Left colon (tissue), 2 donors: ENCODE measurements around the gene DOCK6. TPM values are rescaled to one million over a fixed set of nuclear protein-coding genes. Genes with fewer than 3 reads are reported as not detected.
"Not testable (repeated sequence)": the region's sequence is repeated elsewhere in the genome, so short reads cannot be mapped to it uniquely, and the experiment has no call there.

Source experiments
- ATAC-seq: fragments of 200-7000 bp; cut with Tn5 transposase; one replicate; pipeline ENCODE4 v1.9.1; 2020; ENCODE audit warnings: mild to moderate bottlenecking, moderate library complexity
- DNase-seq, 2 donors: peaks; one replicate each; pipeline ENCODE4 v3.0.0-alpha.2; 2020
- intact Hi-C, 2 donors: fragments of 100-400 bp; cut with DNase I in 1 of 2; cut with micrococcal nuclease in 1 of 2; formaldehyde crosslinking; loops; one replicate each; pipeline versions ENCODE4 v1.11.2 to v1.14.0; 2022; cut with DNase I, micrococcal nuclease
- total RNA-seq, 2 donors: library from RNA; stranded (reverse); fragmentation: NEBNext Ultra II Directional; extraction: Animal tissue kit (Norgen Biotek cat#: 25700); gene quantifications; one replicate each; pipeline ENCODE4 v1.2.1, GENCODE V29; 2021
- donor health status: DM: no; HTN: no; CAD: no.
- donor health status: DM: yes; HTN: yes; CAD: no.

DOCK6 gene
- total RNA-seq, 2 donors from 2014 or later = 64.7 to 77.6 TPM

DNA sequence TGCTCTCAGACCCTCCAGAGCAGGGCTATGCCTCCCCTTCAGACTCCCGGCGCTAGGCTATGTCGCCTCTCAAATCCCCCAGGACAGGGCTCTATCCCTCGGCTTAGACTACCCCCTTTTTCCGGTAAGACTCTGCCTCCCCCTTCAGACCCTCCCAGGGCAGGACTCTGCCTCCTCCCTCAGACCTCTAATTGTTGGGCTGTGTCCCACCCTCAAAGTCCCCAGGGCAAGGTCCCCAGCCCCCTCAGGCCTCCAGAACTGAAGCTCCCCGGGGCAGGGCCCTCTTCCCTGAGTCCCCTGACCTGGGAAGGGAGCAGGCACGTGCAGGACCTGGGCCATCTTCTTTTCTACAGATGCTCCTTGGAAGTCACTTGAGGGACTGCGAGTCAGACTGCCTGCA is 68.2 kb downstream of the DOCK6 start:
- ATAC-seq (no peak), DNase-seq (no peak)
- intact Hi-C loops = no loop called here

DNA sequence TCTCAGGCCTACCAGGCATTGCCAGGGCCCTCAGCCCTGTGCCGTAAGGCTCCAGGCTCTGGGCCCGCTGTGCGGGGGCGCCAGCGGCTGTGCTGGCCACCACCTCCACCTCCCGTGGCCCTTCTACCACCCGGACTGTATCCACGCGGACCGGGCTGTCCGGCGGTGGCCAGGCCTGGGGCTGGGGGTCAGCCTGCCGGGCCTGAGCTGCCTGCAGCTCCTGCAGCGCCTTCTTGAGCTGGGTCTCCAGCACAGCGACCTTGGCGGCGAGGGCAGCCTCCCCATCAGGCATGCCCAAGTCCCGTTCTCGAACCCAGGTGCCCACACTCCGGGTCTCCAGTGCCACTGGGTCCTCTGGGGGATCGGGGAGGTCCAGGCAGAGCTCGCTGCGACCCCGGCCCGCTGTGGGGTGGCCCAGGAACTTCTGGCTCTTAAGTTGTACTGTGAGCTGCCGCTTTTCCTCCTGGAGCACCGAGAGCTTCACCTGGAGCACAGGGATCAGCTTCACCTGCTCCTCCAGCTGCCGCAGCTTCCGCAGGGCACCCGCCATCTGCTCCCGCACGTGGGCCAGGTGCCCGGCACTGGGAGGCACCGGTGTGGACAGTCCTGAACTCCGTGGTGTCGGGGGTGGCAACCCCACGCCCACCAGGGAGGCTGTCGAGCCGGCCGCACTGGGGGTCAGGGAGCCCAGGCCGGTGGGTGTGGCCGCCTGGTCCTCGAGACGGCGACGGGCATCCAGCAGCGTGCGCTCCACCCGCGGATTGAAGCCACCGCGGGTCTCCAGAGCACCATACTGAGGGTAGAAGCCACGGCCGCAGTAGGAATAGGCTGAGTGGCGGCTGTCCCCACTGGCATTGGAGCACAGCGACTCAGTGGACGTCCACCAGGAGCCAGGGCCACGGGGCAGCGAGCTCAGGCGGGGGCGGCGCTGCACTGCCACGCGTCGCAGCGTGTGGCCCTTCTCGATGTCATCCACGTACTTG is 69.1 kb downstream of the DOCK6 start:
- intact Hi-C loops = no loop called here
- ATAC-seq = no peak
- DNase-seq = no peak

DNA sequence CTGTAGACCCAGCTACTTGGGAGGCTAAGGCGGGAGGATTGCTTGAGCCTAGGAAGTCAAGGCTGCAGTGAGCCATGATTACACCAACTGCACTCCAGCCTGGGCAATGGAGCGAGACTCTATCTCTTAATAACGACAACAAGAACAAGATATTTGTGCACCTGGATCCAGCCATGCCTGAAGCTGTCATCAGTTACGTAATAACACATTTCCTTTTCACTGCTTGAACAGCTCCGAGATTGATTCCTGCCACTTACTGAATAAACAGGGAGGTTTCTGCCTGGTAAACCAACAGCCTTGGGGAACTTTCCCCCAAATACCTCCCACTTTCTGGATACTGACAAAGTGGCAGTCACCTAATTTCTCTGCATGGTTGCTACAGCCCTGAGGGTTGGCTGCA is 70.4 kb downstream of the DOCK6 start:
- DNase-seq (no peak), ATAC-seq (no peak)
- intact Hi-C loops = no loop called here

DNA sequence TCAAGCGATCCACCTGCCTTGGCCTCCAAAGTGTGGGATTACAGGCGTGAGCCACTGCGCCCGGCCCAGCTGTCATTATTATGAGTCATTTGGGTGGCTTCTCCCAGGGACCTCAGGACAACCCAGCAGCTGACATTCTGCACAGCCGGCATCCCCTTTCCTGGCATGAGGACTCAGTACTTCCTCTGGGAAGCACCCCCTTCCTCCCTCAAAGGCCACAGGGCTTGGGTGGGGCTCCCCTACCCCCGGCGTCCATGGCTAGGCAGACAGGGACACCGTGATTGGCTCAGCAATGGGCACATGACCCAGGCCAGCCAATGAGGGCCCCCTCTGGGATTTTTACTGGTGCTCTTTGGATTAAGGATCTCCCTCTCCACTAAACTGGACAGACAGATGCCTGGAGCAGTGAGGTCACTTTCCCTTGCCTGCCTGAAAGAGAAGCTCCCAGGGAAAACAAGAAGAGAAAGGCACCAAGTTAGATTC is 71.0 kb downstream of the DOCK6 start:
- peak in 1 of 2 donors; percentile 66 for DNase-seq
- peak; percentile 53 for ATAC-seq
- intact Hi-C loops = no loop called here

DNA sequence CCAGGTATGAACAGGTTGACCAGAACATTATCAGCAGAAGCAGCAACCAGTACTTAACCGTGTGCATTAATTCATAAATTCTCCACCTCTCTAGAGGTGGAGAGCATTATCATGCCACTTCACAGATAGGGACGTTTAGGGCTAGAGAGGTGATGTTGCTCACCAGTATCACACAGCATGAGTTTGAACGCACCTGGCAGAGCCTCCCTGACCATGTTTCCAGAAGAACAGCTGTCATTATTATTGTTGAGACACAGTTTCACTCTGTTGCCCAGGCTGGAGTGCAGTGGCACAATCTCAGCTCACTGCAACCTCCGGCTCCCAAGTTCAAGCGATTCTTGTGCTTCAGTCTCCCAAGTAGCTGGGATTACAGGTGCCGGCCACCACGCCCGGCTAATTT is 71.8 kb downstream of the DOCK6 start:
- DNase-seq (no peak), ATAC-seq (no peak)
- intact Hi-C loops = no loop called here

DNA sequence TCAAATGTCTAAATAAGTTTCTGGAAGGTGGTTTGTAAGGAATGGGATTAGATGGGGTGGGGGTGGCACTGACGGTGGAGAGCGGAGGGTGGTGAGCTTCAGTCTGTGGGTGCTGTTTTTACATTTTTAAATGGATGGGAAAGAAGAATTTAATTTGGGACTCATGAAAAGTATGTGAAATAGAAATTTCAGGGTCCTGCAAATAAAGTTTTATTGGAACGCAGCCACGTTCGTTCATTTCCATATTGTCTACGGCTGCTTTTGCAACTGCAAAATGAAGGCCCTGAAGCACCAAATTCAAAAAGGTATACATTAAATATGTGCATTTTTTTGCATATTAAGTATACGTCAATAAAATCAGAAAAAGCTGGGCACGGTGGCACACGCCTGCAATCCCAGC is 74.9 kb downstream of the DOCK6 start:
- no peak for DNase-seq
- intact Hi-C loops = no loop called here
- ATAC-seq = no peak

DNA sequence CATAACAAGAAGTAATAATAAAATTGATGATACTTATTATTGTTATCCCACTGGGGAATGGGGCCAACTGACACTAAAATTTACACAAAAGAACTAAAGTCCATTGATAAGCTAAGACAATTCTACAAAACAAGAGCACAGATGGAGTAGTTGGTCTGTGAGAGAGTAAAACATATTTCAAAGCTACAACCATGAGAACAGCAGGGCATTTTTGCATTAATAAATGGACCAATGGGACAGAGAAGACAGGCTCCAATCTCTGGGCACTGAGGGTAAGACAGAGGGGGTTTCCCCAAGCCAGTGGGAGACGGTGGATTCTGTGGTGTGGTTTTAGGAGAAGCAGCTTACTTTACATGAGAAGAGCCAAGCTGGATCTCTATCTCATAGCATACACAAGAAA is 79.3 kb downstream of the DOCK6 start:
- intact Hi-C loops = no loop called here
- DNase-seq (no peak), ATAC-seq (no peak)

DNA sequence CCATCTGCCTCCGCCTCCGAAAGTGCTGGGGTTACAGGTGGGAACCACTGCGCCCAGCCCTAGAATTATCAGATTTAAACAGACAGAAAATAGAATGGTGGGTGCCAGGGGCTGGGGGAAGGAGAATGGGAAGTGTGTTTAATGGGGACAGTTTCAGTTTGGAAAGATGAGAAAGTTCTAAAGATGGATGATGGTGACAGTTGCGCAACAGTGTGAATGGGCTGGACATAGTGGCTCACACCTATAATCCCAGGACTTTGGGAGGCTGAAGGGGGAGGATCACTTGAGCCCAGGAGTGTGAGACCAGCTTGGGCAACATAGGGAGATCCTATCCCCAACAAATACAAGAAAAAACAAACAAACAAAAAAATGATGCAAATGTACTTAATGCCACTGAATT is 80.8 kb downstream of the DOCK6 start:
- intact Hi-C loops = no loop called here
- DNase-seq (no peak), ATAC-seq (no peak)

DNA sequence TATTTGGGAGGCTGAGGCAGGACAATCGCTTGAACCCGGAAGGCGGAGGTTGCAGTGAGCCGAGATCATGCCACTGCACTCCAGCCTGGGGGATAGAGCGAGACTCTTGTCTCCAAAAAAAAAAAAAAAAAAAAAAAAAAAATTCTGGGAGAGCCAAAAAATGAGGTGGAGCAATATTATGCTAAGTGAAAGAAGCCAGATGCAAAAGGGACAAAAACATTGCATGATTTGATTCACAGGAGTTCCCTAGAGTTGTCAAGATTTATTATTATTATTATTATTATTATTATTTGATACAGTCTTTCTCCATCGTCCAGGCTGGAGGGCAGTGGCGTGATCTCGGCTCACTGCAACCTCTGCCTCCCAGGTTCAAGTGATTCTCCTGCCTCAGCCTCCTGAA is 81.3 kb downstream of the DOCK6 start:
- intact Hi-C loops = not testable (repeated sequence)

DNA sequence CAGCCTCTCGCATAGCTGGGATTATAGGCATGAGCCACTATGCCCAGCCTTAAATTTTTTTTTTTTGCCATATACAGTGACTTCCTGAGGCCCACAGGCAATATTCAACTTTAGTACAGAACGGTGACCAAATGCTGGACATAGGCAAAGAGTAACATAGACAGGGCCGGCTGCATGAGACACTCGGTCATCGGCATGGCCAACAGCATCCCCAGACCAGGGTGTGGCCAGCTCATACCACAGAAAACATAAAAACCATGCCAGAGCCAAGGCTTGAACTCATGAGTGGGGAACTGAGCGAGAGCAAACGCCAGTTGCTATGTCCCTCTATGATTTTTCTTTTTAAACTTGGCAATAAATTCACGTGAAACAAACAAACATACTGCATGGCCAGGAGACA is 82.0 kb downstream of the DOCK6 start:
- DNase-seq (no peak), ATAC-seq (no peak)
- intact Hi-C loops = no loop called here

More for the DNA sequence above, 81.3 kb downstream of the DOCK6 start:
- DNase-seq, ATAC-seq: not testable (repeated sequence)

DNA sequence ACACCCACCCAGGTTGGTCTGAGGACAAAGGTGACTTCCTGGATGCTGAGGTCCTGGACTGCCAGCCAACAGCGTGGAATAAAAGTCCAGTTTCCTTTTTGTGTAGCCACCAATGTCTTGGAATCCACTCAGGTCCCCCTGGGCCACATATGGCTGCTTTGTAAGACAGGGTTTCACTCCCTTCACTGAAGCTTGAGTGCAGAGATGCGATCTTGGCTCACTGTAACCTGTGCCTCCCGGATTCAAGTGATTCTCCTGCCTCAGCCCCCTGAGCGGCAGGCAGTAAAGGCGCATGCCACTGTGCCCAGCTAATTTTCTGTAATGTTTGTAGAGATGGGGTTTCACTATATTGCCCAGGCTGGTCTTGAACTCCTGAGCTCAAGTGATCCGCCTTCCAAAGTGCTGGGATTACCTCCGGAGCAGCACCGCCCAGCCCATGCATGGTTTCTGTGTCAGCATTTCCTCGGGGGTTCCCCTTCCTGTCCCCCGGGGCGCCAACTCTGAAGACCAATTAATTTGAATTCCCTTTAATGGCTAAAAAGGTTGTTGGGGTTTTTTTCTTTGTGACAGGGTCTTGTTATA is 82.5 kb downstream of the DOCK6 start:
- intact Hi-C loops = no loop called here
- DNase-seq = no peak
- ATAC-seq = peak; percentile 79

DNA sequence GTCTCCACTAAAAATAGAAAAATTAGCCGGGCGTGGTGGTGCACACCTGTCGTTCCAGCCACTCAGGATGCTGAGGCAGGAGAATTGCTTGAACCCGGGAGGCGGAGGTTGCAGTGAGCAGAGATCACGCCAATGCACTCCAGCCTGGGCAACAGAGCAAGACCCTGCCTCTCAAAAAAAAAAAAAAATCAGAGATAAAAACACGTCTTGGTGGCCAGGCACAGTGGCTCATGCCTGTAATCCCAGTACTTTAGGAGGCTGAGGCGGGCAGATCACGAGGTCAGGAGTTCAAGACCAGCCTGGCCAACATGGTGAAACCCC is 83.2 kb downstream of the DOCK6 start:
- ATAC-seq, DNase-seq, intact Hi-C loops: not testable (repeated sequence)

DNA sequence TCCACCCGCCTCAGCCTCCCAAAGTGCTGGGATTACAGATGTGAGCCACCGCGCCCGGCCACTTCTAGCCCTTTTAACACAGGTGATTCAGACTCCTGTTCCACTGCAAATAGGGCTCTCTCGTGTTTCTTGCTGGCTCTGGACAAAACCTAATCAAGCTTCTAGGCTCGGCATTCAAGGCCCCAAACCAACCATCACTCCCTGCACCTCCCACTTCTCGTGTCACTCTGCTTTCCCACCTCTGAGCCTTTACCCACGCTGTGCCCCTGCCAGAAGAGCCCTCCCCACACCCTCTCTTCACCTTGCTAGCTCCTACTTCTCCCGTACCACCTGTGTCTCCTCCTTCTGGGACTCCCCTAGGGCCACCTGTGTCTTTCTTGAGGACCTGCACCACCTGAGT is 84.7 kb downstream of the DOCK6 start:
- intact Hi-C loops = no loop called here
- DNase-seq (no peak), ATAC-seq (no peak)

DNA sequence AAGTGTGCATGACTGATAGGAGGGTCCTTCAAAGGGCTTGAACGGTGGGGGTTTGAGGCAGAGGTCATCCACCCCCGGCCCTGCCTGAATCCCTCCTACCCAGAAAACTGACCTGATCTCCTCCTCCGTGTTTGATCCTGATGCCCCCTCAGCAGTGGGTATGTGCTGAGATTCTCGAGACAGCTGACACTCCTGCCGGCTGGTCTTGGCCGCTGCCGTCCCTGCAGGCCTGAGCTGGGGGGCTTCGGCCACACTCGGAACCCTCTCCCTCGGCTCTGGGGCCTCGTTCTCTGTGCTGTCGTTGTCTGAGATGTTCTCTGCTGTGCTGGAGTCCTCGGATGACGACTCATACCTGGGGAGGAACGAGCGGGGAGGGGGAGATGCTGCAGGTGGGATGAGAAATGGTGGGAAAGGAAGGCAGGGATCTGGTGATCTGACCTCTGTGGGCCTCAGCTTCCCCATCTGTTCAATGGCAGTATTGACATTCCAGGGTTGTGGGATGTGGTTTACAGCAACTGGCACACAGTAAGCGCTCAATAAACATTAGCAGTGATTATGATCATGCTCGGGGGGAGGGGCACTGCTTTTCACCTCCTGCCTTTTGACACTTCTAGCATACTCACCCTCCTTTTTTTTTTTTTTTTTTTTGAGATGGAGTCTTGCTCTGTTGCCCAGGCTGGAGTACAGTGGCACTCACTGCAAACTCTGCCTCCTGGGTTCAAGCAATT is 85.7 kb downstream of the DOCK6 start:
- DNase-seq (no peak), ATAC-seq (no peak)
- intact Hi-C loops = no loop called here

DNA sequence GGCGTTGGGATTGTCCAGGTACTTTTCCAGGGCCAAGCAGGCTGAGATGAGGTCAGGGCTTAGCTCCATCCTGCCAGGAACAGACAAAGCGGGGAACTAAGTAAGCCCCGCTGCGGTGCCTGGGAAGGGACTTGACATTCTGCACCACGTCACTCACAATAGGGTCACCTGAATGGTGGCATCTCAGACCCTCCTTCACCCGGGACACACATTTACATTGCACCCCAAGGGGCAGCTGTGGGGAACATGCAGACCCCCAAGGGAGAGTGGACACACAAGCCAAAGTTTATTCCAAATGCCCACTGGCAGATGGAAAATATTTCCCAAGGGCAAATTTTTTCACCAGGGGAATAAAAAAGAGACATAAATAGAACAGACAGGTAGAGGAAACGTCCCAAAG is 86.4 kb downstream of the DOCK6 start:
- intact Hi-C loops = no loop called here
- no peak for DNase-seq
- no peak for ATAC-seq

DNA sequence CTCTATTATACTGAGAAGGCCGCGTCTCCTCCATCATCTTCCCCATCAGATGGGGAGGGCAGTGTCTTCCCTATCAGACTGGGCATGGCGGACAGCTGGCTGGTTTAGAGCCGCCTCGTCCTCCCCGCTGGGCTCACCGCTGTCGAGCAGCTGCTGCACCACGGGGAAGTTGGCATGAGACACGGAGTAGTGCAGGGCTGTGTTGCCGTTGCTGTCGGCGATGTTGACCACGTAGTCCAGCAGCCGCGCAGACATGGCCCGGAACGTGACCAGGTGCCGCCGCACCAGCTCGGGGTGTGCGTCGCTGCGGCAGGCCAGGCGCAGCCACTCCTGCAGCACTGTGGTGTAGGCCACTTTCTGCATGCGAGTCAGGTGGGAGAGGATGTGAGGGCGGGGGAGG is 88.0 kb downstream of the DOCK6 start:
- no peak for DNase-seq
- intact Hi-C loops = no loop called here
- no peak for ATAC-seq

DNA sequence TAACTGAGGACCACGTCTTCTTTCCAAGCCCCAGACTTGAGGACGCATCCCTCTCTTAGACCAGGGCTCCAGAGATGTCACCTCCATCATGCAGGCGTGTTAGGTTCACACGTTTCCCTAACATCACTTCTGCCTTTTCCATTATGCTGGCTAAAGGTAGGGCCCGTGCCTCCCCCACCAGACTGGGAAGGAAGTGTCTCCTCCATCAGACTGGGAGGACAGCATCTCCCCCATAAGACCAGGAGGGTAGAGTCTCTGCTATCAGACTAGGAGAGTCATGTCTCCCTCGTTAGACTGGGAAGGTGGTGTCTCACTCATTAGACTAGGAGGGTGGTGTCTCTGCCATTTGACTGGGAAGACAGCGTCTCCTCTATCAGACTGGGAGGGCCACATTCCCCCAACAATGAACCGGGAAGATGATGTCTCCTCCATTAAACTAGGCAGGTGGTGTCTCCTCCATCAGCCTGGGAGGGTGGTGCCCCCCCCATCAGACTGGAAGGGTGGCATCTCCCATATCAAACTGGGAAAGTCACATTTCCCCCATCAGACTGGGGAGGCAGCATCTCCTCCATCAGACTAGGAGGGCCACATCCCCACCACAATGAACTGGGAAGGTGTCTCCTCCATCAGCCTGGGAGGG is 88.7 kb downstream of the DOCK6 start:
- intact Hi-C loops = no loop called here
- ATAC-seq = no peak
- no peak for DNase-seq

DNA sequence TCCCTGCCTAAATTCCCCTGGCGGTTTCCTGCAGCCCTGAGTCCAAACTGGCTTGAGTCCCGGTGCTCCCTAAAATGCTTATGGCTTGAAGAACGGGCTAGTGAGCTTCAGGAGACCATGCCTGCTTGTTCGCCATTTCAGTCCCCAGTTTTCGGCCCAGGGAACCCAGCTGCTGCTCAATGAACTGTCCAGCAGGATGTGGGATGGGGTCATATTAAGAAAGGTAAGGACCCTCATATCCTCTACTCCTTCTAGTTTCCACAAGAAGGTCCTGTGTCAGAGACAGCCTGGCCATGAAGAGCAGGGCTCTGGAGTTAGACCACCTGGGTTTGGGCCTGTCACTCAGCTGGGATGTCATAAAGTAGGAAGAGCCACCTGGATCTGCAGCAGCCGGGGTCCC is 89.7 kb downstream of the DOCK6 start:
- intact Hi-C loops = no loop called here
- ATAC-seq (no peak), DNase-seq (no peak)

DNA sequence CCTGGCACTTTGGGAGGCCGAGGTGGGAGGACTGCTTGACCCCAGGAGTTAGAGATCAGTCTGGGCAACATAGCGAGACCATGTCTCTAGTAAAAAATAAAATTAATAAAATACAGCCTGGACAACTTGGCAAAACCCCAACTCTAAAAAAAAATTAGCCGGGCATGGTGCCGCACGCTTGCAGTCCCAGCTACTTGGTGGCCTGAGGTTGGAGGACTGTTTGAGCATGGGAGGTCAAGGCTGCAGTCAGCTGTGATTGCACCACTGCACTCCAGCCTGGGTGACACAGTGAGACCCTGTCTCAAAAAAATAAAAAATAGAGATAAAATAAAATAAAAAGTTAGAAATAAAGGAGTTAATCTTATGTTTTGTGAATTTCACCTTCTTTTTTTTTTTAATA is 91.2 kb downstream of the DOCK6 start:
- no peak for DNase-seq
- intact Hi-C loops = no loop called here
- ATAC-seq = no peak
